Kidney epithelial cell (primary cell): ENCODE results near the gene SLC22A7. TPM values are rescaled to one million over a fixed set of nuclear protein-coding genes. Genes with fewer than 3 reads are reported as not detected.

Experiments used
- DNase-seq: peaks from one replicate; pipeline ENCODE4 v3.0.0-alpha.2; 2010; ENCODE audit warnings: low read depth
- H3K27me3 ChIP-seq: 2 replicates; pipeline ENCODE4 v1.6.0; 2011; ENCODE audit warnings: low read length; ENCODE audit not compliant: control insufficient read depth, insufficient read depth
- H3K36me3 ChIP-seq: 2 replicates; pipeline ENCODE4 v1.5.1; 2011; ENCODE audit warnings: low read length; ENCODE audit not compliant: control insufficient read depth, insufficient read depth
- H3K4me3 ChIP-seq: 2 replicates; pipeline ENCODE4 v1.5.1; 2011; ENCODE audit warnings: low read depth, mild to moderate bottlenecking, control low read depth, low read length
- total RNA-seq: library from RNA; depleted of rRNA; stranded (reverse); fragments of >200 nt; gene quantifications from 2 replicates; pipeline ENCODE4 v1.2.3, GENCODE V29; 2015
- TF ChIP-seq, protein P1 (sequence below): IDR thresholded peaks from 2 replicates; pipeline ENCODE4 v1.5.1; 2011; ENCODE audit warnings: mild to moderate bottlenecking, moderate library complexity, low read length, control low read depth, inconsistent platforms; ENCODE audit not compliant: insufficient read depth, poor library complexity, severe bottlenecking

Gene SLC22A7, protein sequence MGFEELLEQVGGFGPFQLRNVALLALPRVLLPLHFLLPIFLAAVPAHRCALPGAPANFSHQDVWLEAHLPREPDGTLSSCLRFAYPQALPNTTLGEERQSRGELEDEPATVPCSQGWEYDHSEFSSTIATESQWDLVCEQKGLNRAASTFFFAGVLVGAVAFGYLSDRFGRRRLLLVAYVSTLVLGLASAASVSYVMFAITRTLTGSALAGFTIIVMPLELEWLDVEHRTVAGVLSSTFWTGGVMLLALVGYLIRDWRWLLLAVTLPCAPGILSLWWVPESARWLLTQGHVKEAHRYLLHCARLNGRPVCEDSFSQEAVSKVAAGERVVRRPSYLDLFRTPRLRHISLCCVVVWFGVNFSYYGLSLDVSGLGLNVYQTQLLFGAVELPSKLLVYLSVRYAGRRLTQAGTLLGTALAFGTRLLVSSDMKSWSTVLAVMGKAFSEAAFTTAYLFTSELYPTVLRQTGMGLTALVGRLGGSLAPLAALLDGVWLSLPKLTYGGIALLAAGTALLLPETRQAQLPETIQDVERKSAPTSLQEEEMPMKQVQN
- total RNA-seq: not detected in 2 replicates

DNA sequence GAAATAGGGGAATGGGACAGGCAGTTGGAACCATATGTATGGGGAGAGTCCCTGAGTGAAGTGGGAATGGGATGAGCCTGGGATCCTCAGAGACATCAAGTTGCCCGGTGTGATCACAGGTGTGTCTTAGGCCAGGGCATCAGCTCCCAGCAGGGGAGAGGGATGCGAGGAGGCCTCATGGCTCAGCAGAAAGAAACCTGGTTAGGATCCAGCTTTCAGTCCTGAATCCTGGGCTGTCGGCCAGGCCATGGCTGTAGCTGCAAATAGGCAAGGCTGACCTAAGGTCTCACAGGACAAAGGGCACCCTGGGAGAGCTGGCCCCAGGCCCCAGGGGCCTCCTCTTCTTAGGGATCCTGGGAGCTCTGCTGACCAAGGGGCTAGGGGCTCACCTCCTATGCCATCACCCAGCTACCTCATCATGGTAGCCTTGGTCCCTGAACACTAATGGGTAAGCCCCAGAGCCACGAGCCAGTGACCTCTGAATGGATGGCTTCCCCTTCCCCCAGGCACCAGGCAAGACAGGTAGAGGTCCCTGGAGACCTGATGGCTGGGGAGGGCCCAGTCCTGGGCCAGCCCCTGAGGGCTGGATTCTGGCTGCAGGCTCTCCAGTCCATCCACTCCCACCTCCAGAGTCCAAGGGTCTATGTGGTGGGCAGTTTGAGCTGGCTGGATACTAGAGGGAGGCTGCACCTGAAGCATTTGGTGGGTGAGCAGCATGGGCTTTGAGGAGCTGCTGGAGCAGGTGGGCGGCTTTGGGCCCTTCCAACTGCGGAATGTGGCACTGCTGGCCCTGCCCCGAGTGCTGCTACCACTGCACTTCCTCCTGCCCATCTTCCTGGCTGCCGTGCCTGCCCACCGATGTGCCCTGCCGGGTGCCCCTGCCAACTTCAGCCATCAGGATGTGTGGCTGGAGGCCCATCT lies at the start of gene SLC22A7:
SLC22A7 (plus strand) TSS at position 617 of the 921 bp plus-strand sequence; CDS start at position 716, 99 bp downstream.
- DNase-seq: no peak
- peaks cover 34% of the 10 kb centered on the region for H3K27me3 ChIP-seq
- TF ChIP-seq, protein P1, sequence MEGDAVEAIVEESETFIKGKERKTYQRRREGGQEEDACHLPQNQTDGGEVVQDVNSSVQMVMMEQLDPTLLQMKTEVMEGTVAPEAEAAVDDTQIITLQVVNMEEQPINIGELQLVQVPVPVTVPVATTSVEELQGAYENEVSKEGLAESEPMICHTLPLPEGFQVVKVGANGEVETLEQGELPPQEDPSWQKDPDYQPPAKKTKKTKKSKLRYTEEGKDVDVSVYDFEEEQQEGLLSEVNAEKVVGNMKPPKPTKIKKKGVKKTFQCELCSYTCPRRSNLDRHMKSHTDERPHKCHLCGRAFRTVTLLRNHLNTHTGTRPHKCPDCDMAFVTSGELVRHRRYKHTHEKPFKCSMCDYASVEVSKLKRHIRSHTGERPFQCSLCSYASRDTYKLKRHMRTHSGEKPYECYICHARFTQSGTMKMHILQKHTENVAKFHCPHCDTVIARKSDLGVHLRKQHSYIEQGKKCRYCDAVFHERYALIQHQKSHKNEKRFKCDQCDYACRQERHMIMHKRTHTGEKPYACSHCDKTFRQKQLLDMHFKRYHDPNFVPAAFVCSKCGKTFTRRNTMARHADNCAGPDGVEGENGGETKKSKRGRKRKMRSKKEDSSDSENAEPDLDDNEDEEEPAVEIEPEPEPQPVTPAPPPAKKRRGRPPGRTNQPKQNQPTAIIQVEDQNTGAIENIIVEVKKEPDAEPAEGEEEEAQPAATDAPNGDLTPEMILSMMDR: no peak
- no peaks in the 10 kb centered on the region for H3K36me3 ChIP-seq
- no peak within 1 kb of the TSS for H3K4me3 ChIP-seq

DNA sequence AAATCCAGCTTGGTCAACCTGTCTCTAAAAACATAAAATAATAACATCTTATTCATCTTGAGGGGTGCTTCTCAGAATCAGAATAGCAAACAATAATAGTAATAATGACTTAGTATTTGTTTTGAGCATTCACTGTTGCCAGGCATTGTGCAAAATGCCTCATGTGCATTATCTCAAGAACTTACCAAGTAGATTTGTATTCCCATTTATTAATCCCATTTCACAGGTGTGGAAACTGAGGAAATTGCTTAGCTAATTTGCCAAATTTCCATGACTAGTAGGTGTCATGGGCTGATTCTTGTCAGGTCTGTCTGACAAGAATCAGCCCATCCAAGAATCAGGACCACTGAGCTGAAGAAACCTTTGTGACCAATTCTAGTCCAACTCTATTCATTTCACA lies 49.3 kb upstream of the SLC22A7 start:
- DNase-seq: no peak
- H3K27me3 ChIP-seq: peaks cover 33% of the 10 kb centered on the region

DNA sequence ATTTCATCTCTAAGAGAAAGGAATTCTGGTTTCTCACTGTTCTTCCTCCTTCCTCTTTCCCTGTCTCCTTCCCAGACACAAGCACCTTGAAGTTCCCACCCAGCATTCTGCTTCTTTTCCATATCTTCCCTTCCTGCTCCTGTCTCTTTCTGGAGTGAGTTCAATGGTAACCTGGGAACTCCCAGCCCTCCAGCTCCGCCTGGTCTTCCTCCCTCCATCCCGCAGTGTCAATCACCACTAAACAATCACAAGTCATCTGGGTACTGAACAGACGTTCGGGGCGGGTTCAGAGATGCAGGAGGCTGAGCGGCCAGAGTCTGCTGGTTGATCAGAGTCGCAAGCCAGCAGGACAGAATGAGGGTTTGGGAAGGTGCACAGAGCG lies 47.1 kb upstream of the SLC22A7 start:
- TF ChIP-seq, protein P1: no peak
- H3K36me3 ChIP-seq: no peaks in the 10 kb centered on the region
- H3K27me3 ChIP-seq: peaks cover 20% of the 10 kb centered on the region
- DNase-seq: no peak
- H3K4me3 ChIP-seq: no peak overlapping the region

More for the DNA sequence above, 49.3 kb upstream of the SLC22A7 start:
- TF ChIP-seq, protein P1: no peak
- no peaks in the 10 kb centered on the region for H3K36me3 ChIP-seq
- H3K4me3 ChIP-seq: no peak overlapping the region

DNA sequence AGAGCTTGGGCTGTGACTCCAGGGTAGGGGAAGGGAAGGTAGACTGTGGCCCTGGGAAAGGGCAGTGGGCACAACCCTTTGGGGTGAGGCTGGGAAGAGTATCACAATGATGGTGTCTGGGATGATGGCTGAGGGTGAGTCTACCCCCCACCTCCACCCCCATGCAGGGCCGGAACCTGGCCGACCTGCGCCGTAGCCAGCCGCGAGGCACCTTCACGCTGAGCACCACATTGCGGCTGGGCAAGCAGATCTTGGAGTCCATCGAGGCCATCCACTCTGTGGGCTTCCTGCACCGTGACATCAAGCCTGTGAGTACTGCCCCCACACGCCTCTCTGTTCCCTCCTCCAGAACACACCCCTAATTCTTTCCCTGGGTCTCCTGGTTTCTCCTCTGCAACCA lies 44.7 kb upstream of the SLC22A7 start:
- H3K27me3 ChIP-seq: peaks cover 22% of the 10 kb centered on the region
- no peak overlapping the region for H3K4me3 ChIP-seq
- TF ChIP-seq, protein P1: no peak
- no peak for DNase-seq
- no peaks in the 10 kb centered on the region for H3K36me3 ChIP-seq

DNA sequence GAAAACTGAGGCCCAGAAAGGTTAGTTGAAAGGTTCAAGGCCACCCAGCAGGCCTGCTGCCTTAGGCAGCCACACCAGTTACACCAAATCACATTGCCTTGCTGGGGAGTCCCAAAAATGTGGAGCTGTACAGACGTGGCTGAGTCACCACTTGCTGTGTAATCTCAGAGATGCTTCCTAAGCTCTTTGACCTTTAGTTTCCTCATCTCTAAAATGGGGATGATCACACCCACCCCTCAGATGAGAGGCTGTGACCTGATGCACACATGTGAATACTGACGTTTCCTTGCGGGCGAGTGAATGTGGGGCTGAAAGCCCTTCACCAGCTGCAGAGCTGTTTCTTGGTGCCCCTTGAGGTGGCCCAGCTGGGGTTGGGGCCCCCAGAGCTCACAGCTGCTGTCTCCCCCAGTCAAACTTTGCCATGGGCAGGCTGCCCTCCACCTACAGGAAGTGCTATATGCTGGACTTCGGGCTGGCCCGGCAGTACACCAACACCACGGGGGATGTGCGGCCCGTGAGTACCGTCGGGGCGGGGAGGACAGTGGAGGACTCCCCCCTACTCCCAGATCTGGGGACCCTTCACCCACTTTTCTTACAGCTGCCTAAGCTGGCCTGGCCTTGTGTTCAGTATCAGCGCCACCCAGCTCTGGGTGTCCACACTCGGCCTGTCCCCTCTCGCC lies 43.8 kb upstream of the SLC22A7 start:
- H3K4me3 ChIP-seq: no peak overlapping the region
- DNase-seq: no peak
- H3K27me3 ChIP-seq: peaks cover 27% of the 10 kb centered on the region
- TF ChIP-seq, protein P1: no peak
- no peaks in the 10 kb centered on the region for H3K36me3 ChIP-seq
